ENCODE measurements around the gene KIF2A. TPM values are rescaled to one million over a fixed set of nuclear protein-coding genes. Genes with fewer than 3 reads are reported as not detected.

The KIF2A gene
- total RNA-seq, 1 donor from 2014 or later, result 96.2 TPM

- Mint-ChIP-seq H3K27me3 (ENCODE audit: low read depth) (no peaks in the 10 kb centered on the region), H3K27ac (ENCODE audit: unreplicated experiment) (no peak overlapping the region), H3K9me3 (no peaks in the 10 kb centered on the region), H3K4me3 (no peak overlapping the region), H3K36me3 (ENCODE audit: low read depth) (no peaks in the 10 kb centered on the region), H3K4me1 (no peaks in the 10 kb centered on the region)
- no peak for DNase-seq (ENCODE audit: low read depth, low spot score)
- peak; percentile 80 for TF ChIP-seq CTCF (conservative IDR thresholded peaks at IDR 0.05)
These were observed 48.2 kb downstream of the KIF2A start for GRCh38 chr5:62354028-62354874.

GRCh38 chr5:62362701-62363100, 56.7 kb downstream of the KIF2A start:
- no peaks in the 10 kb centered on the region for H3K4me1 Mint-ChIP-seq
- peaks cover 13% of the 10 kb centered on the region for H3K36me3 Mint-ChIP-seq (ENCODE audit: low read depth)
- DNase-seq (ENCODE audit: low read depth, low spot score), result no peak
- no peak overlapping the region for H3K4me3 Mint-ChIP-seq
- no peaks in the 10 kb centered on the region for H3K9me3 Mint-ChIP-seq
- no peak overlapping the region for H3K27ac Mint-ChIP-seq (ENCODE audit: unreplicated experiment)
- TF ChIP-seq CTCF (conservative IDR thresholded peaks at IDR 0.05), result no peak
- H3K27me3 Mint-ChIP-seq (ENCODE audit: low read depth), result no peaks in the 10 kb centered on the region

- Mint-ChIP-seq H3K27me3 (ENCODE audit: low read depth) (no peaks in the 10 kb centered on the region), H3K27ac (ENCODE audit: unreplicated experiment) (no peak overlapping the region), H3K4me1 (no peaks in the 10 kb centered on the region), H3K9me3 (no peaks in the 10 kb centered on the region), H3K4me3 (no peak overlapping the region), H3K36me3 (ENCODE audit: low read depth) (peaks cover 14% of the 10 kb centered on the region)
- DNase-seq (ENCODE audit: low read depth, low spot score), result no peak
- TF ChIP-seq CTCF (conservative IDR thresholded peaks at IDR 0.05), result no peak
These were observed 63.0 kb downstream of the KIF2A start for GRCh38 chr5:62369039-62369438.

- Mint-ChIP-seq H3K27me3 (ENCODE audit: low read depth) (no peaks in the 10 kb centered on the region), H3K4me3 (no peak overlapping the region), H3K4me1 (no peaks in the 10 kb centered on the region), H3K36me3 (ENCODE audit: low read depth) (peaks cover 12% of the 10 kb centered on the region), H3K27ac (ENCODE audit: unreplicated experiment) (no peak overlapping the region), H3K9me3 (no peaks in the 10 kb centered on the region)
- no peak for TF ChIP-seq CTCF (conservative IDR thresholded peaks at IDR 0.05)
- DNase-seq (ENCODE audit: low read depth, low spot score), result no peak
These were observed 65.4 kb downstream of the KIF2A start for GRCh38 chr5:62371409-62371808.

- no peak overlapping the region for H3K27ac Mint-ChIP-seq (ENCODE audit: unreplicated experiment)
- peaks cover 12% of the 10 kb centered on the region for H3K36me3 Mint-ChIP-seq (ENCODE audit: low read depth)
- H3K4me3 Mint-ChIP-seq, result no peak overlapping the region
- H3K4me1 Mint-ChIP-seq, result no peaks in the 10 kb centered on the region
- H3K9me3 Mint-ChIP-seq, result no peaks in the 10 kb centered on the region
- no peaks in the 10 kb centered on the region for H3K27me3 Mint-ChIP-seq (ENCODE audit: low read depth)
- TF ChIP-seq CTCF (conservative IDR thresholded peaks at IDR 0.05), result no peak
- no peak for DNase-seq (ENCODE audit: low read depth, low spot score)
These were observed 66.6 kb downstream of the KIF2A start for GRCh38 chr5:62372600-62372999.
